HG03432 (cell line): ENCODE data around the gene TFEC.
A peak's percentile ranks its signal among the peaks of the same experiment; 100 is the strongest.
"Not testable (repeated sequence)": the region's sequence is repeated elsewhere in the genome, so short reads cannot be mapped to it uniquely, and the experiment has no call there.

Source experiments
- ATAC-seq: cut with Tn5 transposase; IDR thresholded peaks from one replicate; pipeline ENCODE4 v1.9.1; 2021; ENCODE audit warnings: mild to moderate bottlenecking, moderate library complexity; ENCODE audit not compliant: unreplicated experiment

Gene TFEC

GRCh38 chr7:116030651-116031276 is at the start of gene TFEC:
TFEC (minus strand) TSS chr7:116030763; CDS start chr7:115984441, 46,322 bp downstream.
- ATAC-seq = no peak

GRCh38 chr7:116075351-116076145 is 45.0 kb upstream of the TFEC start:
- ATAC-seq = no peak

- ATAC-seq = peak; percentile 79
Measured at GRCh38 chr7:116071629-116072028, 41.1 kb upstream of the TFEC start.

- ATAC-seq = no peak
Measured at GRCh38 chr7:116064179-116064578, 33.6 kb upstream of the TFEC start.

- no peak for ATAC-seq
Measured at GRCh38 chr7:116062666-116063065, 32.1 kb upstream of the TFEC start.

- no peak for ATAC-seq
Measured at GRCh38 chr7:116052006-116052405, 21.4 kb upstream of the TFEC start.

- ATAC-seq = not testable (repeated sequence)
Measured at GRCh38 chr7:116047261-116047660, 16.7 kb upstream of the TFEC start.

- ATAC-seq = no peak
Measured at GRCh38 chr7:116045532-116045931, 15.0 kb upstream of the TFEC start.

GRCh38 chr7:116041615-116042014 is 11.1 kb upstream of the TFEC start:
- ATAC-seq = peak; percentile 98

GRCh38 chr7:116037401-116037800 is 6.8 kb upstream of the TFEC start:
- no peak for ATAC-seq

GRCh38 chr7:116034411-116034810 is 3.8 kb upstream of the TFEC start:
- ATAC-seq = no peak

GRCh38 chr7:116032886-116033285 is 2.3 kb upstream of the TFEC start:
- no peak for ATAC-seq

- ATAC-seq = peak; percentile 85
Measured at GRCh38 chr7:116028787-116029186, 1.8 kb downstream of the TFEC start.

GRCh38 chr7:116027786-116028185 is 2.8 kb downstream of the TFEC start:
- no peak for ATAC-seq

- no peak for ATAC-seq
Measured at GRCh38 chr7:116024826-116025809, 5.4 kb downstream of the TFEC start.

- ATAC-seq = peak; percentile 79
Measured at GRCh38 chr7:116021237-116021636, 9.3 kb downstream of the TFEC start.

- ATAC-seq = no peak
Measured at GRCh38 chr7:116018731-116019130, 11.8 kb downstream of the TFEC start.

- no peak for ATAC-seq
Measured at GRCh38 chr7:116013675-116014074, 16.9 kb downstream of the TFEC start.

- ATAC-seq = no peak
Measured at GRCh38 chr7:116011584-116011983, 19.0 kb downstream of the TFEC start.

GRCh38 chr7:116004762-116005161 is 25.8 kb downstream of the TFEC start:
- not testable (repeated sequence) for ATAC-seq

GRCh38 chr7:115997221-115997620 is 33.3 kb downstream of the TFEC start:
- ATAC-seq = no peak
